Measurements from ENCODE around the gene ZNRF4. TPM values are rescaled to one million over a fixed set of nuclear protein-coding genes. Genes with fewer than 3 reads are reported as not detected.

The ZNRF4 gene, protein sequence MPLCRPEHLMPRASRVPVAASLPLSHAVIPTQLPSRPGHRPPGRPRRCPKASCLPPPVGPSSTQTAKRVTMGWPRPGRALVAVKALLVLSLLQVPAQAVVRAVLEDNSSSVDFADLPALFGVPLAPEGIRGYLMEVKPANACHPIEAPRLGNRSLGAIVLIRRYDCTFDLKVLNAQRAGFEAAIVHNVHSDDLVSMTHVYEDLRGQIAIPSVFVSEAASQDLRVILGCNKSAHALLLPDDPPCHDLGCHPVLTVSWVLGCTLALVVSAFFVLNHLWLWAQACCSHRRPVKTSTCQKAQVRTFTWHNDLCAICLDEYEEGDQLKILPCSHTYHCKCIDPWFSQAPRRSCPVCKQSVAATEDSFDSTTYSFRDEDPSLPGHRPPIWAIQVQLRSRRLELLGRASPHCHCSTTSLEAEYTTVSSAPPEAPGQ
- total RNA-seq, result not detected in 2 replicates

DNA sequence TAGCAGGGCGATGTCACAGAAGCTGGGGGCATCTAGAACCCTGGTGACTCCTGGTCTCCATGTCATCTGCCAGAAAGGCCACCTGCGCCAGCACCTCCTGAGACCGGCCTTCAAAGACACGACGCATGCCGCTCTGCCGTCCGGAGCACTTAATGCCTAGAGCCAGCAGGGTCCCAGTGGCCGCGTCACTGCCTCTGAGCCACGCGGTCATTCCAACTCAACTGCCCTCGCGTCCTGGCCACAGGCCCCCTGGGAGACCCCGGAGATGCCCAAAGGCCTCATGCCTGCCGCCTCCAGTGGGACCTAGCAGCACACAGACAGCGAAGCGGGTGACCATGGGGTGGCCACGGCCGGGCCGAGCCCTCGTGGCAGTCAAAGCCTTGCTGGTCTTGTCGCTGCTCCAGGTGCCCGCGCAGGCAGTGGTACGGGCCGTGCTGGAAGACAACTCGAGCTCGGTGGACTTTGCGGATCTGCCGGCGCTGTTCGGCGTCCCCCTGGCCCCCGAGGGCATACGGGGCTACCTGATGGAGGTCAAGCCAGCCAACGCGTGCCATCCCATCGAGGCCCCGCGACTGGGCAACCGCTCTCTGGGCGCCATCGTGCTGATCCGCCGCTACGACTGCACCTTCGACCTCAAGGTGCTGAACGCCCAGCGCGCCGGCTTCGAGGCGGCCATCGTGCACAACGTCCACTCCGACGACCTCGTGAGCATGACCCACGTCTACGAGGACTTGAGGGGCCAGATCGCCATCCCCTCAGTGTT lies at the start of gene ZNRF4:
Gene ZNRF4 (plus strand): TSS at position 51 of the 763 bp plus-strand sequence. CDS start 75 bp downstream, at position 126.

Other genes starting within 250 kb of the ZNRF4 start
- 28.8 and 58.5 TPM in 2 replicates for gene PTPRS, start 114.6 kb upstream of the ZNRF4 start, total RNA-seq
- gene TINCR, start 112.5 kb downstream of the ZNRF4 start, total RNA-seq, result 0.29 TPM in 1 of 2 replicates, not detected in the other
- gene SAFB2, start 167.4 kb downstream of the ZNRF4 start, total RNA-seq, result 32.0 and 48.5 TPM in 2 replicates
- 45.4 and 51.1 TPM in 2 replicates for gene SAFB, start 167.7 kb downstream of the ZNRF4 start, total RNA-seq
- gene MICOS13, start 225.1 kb downstream of the ZNRF4 start, total RNA-seq, result 26.4 and 31.4 TPM in 2 replicates
- gene HSD11B1L, start 225.6 kb downstream of the ZNRF4 start, total RNA-seq, result 6.6 and 12.1 TPM in 2 replicates
- 286 and 384 TPM in 2 replicates for gene RPL36, start 234.9 kb downstream of the ZNRF4 start, total RNA-seq

Data from vein endothelial cell (primary cell).